ENCODE measurements around the gene ATP9B. TPM values are rescaled to one million over a fixed set of nuclear protein-coding genes. Genes with fewer than 3 reads are reported as not detected.

ATP9B gene
- total RNA-seq, 1 experiment from 2014 or later = 8.6 TPM

DNA sequence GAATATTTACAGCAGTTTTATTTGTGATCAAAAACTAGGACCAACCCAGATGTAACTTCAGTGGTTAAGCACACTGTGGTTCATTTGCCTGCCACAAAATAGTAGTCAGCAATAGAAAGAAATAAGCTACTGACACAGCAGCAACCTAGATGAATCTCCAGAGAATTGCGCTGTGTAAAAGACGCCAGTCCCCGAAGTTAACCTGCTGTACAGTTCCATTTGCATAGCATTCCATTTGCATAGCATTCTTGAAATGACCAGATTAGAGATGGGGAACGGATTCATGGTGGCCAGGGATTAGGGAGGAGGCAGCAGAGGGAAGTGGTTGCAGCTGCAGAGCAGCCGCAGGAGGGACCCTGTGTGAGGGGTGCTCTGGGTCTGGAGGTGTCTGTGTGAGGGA is 287.2 kb downstream of the ATP9B start:
- no peaks in the 10 kb centered on the region for H3K79me2 ChIP-seq (ENCODE audit: low read depth)
- intact Hi-C loops (cut with micrococcal nuclease; ENCODE audit: unreplicated experiment) = no loop called here
- DNase-seq = no peak
- ChIA-PET POLR2A (ENCODE audit: unreplicated experiment) (no interaction called here), CTCF (no interaction called here)
- TF ChIP-seq EZH2 (IDR thresholded peaks at IDR 0.05; ENCODE audit: low read depth) = no peak
- TF ChIP-seq, protein P1, sequence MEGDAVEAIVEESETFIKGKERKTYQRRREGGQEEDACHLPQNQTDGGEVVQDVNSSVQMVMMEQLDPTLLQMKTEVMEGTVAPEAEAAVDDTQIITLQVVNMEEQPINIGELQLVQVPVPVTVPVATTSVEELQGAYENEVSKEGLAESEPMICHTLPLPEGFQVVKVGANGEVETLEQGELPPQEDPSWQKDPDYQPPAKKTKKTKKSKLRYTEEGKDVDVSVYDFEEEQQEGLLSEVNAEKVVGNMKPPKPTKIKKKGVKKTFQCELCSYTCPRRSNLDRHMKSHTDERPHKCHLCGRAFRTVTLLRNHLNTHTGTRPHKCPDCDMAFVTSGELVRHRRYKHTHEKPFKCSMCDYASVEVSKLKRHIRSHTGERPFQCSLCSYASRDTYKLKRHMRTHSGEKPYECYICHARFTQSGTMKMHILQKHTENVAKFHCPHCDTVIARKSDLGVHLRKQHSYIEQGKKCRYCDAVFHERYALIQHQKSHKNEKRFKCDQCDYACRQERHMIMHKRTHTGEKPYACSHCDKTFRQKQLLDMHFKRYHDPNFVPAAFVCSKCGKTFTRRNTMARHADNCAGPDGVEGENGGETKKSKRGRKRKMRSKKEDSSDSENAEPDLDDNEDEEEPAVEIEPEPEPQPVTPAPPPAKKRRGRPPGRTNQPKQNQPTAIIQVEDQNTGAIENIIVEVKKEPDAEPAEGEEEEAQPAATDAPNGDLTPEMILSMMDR (conservative IDR thresholded peaks at IDR 0.05) = no peak
- no peaks in the 10 kb centered on the region for H3K36me3 ChIP-seq (ENCODE audit: low read depth)
- no peaks in the 10 kb centered on the region for H3K27me3 ChIP-seq (ENCODE audit: insufficient read depth, low read depth)
- H4K20me1 ChIP-seq (ENCODE audit: insufficient read depth) = no peaks in the 10 kb centered on the region
- no peaks in the 10 kb centered on the region for H3K4me1 ChIP-seq (replicated peaks; ENCODE audit: insufficient read depth)
- H3K9me2 ChIP-seq (ENCODE audit: insufficient read depth) = no peaks in the 10 kb centered on the region
- no peak overlapping the region for H3K4me2 ChIP-seq
- H3K27ac ChIP-seq = no peak overlapping the region
- no peak overlapping the region for H2AFZ ChIP-seq
- no peaks in the 10 kb centered on the region for H3K9me3 ChIP-seq (ENCODE audit: insufficient read depth, low read depth)
- BruUV-seq (replicated peaks) = no TSS peak
- H3F3A ChIP-seq (ENCODE audit: insufficient read depth, low read depth) = no peaks in the 10 kb centered on the region
- no peak overlapping the region for H3K4me3 ChIP-seq

DNA sequence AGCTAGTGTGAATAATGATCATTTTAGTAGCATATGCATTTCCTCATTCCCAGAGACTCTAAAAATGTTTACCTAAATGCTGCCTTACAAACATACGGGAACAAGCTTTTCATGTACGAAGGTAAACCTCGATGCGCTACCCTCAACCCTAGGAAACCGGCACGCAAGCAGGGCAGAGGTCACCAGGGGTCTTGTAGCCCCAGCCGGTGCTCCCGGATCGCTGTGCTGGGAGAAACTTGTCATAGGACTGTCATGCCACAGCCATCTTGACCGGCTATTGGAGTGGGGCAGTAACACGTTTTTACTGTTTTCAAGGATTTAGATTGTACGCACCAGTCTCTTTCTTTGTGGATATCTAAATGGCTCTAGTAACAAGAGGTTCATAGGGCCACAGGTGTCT is 291.7 kb downstream of the ATP9B start:
- Histone ChIP-seq H3K27ac (no peak overlapping the region), H3K36me3 (ENCODE audit: low read depth) (no peaks in the 10 kb centered on the region), H3F3A (ENCODE audit: insufficient read depth, low read depth) (no peaks in the 10 kb centered on the region), H3K4me3 (no peak overlapping the region), H3K4me2 (no peak overlapping the region), H3K4me1 (replicated peaks; ENCODE audit: insufficient read depth) (no peaks in the 10 kb centered on the region), H2AFZ (no peak overlapping the region), H3K9me3 (ENCODE audit: insufficient read depth, low read depth) (no peaks in the 10 kb centered on the region), H3K79me2 (ENCODE audit: low read depth) (no peaks in the 10 kb centered on the region), H3K9me2 (ENCODE audit: insufficient read depth) (no peaks in the 10 kb centered on the region), H4K20me1 (ENCODE audit: insufficient read depth) (no peaks in the 10 kb centered on the region), H3K27me3 (ENCODE audit: insufficient read depth, low read depth) (no peaks in the 10 kb centered on the region)
- intact Hi-C loops (cut with micrococcal nuclease; ENCODE audit: unreplicated experiment) = no loop called here
- BruUV-seq (replicated peaks) = no TSS peak
- DNase-seq = no peak
- TF ChIP-seq, protein P1 (conservative IDR thresholded peaks at IDR 0.05) = no peak
- no peak for TF ChIP-seq EZH2 (IDR thresholded peaks at IDR 0.05; ENCODE audit: low read depth)
- POLR2A ChIA-PET (ENCODE audit: unreplicated experiment) = no interaction called here
- CTCF ChIA-PET = no interaction called here

DNA sequence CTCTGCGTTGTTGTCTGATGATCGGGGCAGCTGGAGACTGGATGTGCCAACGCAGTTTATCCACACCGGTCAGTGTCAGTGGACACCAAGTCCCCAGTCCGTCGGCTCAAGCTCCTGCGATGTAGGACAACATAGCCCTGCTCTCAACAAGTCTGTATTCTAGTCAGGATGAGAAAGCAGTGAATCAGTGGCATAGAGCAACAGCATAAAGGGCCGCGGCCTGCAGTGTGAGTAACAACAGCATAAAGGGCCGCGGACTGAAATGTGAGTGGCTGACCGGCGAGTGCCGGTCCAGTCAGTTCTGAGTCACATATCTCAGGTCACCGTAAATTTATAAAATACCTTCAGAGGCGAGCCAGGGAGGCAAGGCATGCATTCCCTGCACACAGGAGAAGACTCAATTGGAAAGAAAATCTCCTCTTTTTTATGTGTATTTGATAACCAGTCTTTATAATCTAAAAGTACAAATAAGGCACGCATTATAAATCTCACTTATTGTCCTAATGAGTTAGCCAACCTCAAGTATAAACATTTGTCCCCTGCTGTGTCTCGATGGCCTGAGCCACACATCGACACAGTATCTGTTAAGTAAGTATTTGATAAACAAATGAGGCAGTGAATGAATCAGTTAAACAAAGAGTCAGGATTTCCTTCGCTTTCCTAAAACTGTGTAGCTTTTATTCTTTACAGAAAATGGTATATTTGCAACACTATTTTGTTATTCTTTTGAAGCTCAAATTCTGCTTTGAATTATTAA is 292.8 kb downstream of the ATP9B start:
- no peaks in the 10 kb centered on the region for H3F3A ChIP-seq (ENCODE audit: insufficient read depth, low read depth)
- H3K79me2 ChIP-seq (ENCODE audit: low read depth) = no peaks in the 10 kb centered on the region
- intact Hi-C loops (cut with micrococcal nuclease; ENCODE audit: unreplicated experiment) = no loop called here
- no peaks in the 10 kb centered on the region for H3K36me3 ChIP-seq (ENCODE audit: low read depth)
- H3K27me3 ChIP-seq (ENCODE audit: insufficient read depth, low read depth) = no peaks in the 10 kb centered on the region
- H3K9me3 ChIP-seq (ENCODE audit: insufficient read depth, low read depth) = no peaks in the 10 kb centered on the region
- H3K4me1 ChIP-seq (replicated peaks; ENCODE audit: insufficient read depth) = no peaks in the 10 kb centered on the region
- H3K4me2 ChIP-seq = no peak overlapping the region
- ChIA-PET POLR2A (ENCODE audit: unreplicated experiment) (no interaction called here), CTCF (no interaction called here)
- DNase-seq = peak in 1 of 2 experiments; percentile 6
- no TSS peak for BruUV-seq (replicated peaks)
- no peaks in the 10 kb centered on the region for H4K20me1 ChIP-seq (ENCODE audit: insufficient read depth)
- no peak overlapping the region for H3K27ac ChIP-seq
- H3K4me3 ChIP-seq = no peak overlapping the region
- no peaks in the 10 kb centered on the region for H3K9me2 ChIP-seq (ENCODE audit: insufficient read depth)
- TF ChIP-seq, protein P1 (conservative IDR thresholded peaks at IDR 0.05) = no peak
- TF ChIP-seq EZH2 (IDR thresholded peaks at IDR 0.05; ENCODE audit: low read depth) = no peak
- H2AFZ ChIP-seq = no peak overlapping the region

Data from PC-9 (cell line).